Astrocyte of the spinal cord (primary cell): ENCODE results near the gene SLC38A3.
A peak's percentile ranks its signal among the peaks of the same experiment; 100 is the strongest.

Experiments
- DNase-seq: peaks from one replicate; pipeline ENCODE4 v3.0.0; 2011; ENCODE audit warnings: low read depth, low spot score
- H3K4me3 ChIP-seq: 2 replicates; pipeline ENCODE4 v1.5.1; 2011; ENCODE audit warnings: low read depth, mild to moderate bottlenecking, low read length, moderate library complexity
- in situ Hi-C: cut with HindIII; loops from 2 replicates; pipeline ENCODE4 v1.10.0; 2017; ENCODE audit warnings: low sequenced_read_pairs
- TF ChIP-seq, protein P1 (sequence below): IDR thresholded peaks from 2 replicates; pipeline ENCODE4 v1.5.1; 2012; ENCODE audit warnings: low read depth, mild to moderate bottlenecking, low read length, inconsistent platforms

SLC38A3 gene

GRCh38 chr3:50235716-50236483 is 30.8 kb downstream of the SLC38A3 start, which contains the start of gene GNAI2:
TSS of gene GNAI2 (plus strand) at chr3:50236204. CDS start at chr3:50236336, 132 bp downstream.
- in situ Hi-C loops, result no loop called here
- TF ChIP-seq, protein P1, sequence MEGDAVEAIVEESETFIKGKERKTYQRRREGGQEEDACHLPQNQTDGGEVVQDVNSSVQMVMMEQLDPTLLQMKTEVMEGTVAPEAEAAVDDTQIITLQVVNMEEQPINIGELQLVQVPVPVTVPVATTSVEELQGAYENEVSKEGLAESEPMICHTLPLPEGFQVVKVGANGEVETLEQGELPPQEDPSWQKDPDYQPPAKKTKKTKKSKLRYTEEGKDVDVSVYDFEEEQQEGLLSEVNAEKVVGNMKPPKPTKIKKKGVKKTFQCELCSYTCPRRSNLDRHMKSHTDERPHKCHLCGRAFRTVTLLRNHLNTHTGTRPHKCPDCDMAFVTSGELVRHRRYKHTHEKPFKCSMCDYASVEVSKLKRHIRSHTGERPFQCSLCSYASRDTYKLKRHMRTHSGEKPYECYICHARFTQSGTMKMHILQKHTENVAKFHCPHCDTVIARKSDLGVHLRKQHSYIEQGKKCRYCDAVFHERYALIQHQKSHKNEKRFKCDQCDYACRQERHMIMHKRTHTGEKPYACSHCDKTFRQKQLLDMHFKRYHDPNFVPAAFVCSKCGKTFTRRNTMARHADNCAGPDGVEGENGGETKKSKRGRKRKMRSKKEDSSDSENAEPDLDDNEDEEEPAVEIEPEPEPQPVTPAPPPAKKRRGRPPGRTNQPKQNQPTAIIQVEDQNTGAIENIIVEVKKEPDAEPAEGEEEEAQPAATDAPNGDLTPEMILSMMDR, result no peak
- peak within 1 kb of the TSS; percentile 95 for H3K4me3 ChIP-seq
- peak; percentile 99 for DNase-seq

DNA sequence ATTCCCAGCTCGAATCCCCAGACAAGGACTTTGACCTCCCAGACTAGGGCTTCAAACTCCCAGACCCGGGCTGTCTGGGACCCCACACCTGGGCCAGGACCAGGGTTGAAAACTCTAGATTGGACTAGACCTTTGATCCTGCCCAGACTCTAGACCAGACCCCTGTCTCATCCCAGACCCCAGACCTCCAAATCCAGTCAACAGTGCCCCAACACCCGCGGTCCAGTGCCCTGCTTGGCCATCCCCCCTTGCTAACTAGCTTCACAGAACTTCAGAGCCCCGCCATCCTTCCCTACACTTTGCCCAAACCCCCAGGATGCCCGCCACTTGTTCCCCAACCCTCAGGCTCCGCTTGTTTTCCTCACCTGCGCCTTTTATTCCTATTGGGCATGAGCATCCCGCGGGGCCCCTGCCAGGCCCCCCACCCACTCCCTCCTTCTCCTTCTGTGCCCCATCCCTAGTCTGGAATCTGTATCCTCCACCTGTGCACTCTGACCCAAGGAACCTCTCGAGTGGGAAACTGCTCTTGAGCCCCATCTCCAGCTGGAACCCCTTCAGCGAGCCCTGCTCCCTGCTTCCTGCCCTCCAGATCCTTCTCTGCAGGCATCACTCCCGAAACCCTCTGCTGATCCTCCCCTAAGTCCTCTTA is 31.5 kb downstream of the SLC38A3 start:
- TF ChIP-seq, protein P1, result no peak
- H3K4me3 ChIP-seq, result peak overlapping the region; percentile 95
- in situ Hi-C loops, result no loop called here

DNA sequence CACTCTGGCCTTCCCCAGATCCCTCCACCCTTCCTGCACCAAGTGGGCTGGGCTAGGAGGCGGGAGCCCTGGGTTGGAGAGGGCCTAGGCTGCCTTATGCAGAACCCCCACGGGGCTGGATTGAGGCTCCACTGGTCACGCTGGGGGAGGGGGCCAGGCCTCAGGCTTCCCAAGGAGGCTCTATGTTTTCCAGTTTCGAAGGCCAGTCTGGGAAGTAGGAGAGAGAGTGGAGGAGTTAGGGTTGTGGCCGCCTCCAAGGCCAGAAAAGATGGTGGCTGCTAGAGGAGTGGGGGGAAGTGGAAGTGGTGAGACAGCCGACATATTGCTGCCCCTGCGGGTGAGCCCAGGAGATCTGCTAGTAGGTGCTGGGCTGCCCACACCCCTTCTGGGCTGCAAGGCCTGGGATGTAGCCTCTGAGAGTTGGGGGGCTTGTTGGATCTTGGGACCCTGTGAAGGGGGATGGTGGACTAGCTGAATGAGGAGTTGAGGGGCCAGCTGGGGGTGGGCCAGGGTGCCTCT is 32.1 kb downstream of the SLC38A3 start:
- TF ChIP-seq, protein P1, result no peak
- peak overlapping the region; percentile 95 for H3K4me3 ChIP-seq
- no peak for DNase-seq

More for the DNA sequence above, 31.5 kb downstream of the SLC38A3 start:
- no peak for DNase-seq

GRCh38 chr3:50237754-50238548 is 32.9 kb downstream of the SLC38A3 start:
- H3K4me3 ChIP-seq, result peak overlapping the region; percentile 95
- in situ Hi-C loops, result no loop called here
- DNase-seq, result peak; percentile 81
- TF ChIP-seq, protein P1, result no peak

More for the DNA sequence above, 32.1 kb downstream of the SLC38A3 start:
- in situ Hi-C loops, result no loop called here

DNA sequence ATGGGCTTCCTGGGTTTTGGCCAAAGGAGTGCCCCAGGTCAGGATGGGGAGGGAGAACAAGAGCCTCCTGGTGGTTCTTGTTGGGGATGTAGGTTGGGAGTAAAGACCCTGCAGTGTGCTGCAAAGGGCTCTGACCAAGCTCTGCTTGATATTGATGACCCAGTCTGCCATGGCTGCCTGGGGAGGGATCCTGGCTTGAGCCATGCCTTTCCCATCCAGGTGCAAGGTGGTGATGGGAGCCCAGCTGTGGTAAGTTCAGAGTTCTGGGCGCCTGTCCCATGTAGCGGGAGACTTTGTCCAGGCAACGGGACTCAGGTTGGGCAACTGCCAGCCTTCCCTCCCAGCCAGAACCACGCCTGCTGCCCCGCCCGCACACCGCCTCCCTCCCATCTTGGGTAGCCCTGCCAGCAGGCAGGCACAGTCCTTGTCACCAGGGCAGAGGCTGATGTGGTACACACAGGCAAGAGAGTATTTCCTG is 33.5 kb downstream of the SLC38A3 start:
- peak overlapping the region; percentile 95 for H3K4me3 ChIP-seq
- TF ChIP-seq, protein P1, result peak; percentile 6
- DNase-seq, result no peak
- in situ Hi-C loops, result no loop called here

GRCh38 chr3:50239649-50240048 is 34.6 kb downstream of the SLC38A3 start:
- no peak overlapping the region for H3K4me3 ChIP-seq
- TF ChIP-seq, protein P1, result no peak
- DNase-seq, result no peak
- in situ Hi-C loops, result no loop called here
